MV-4-11 (cell line): ENCODE results near the gene DDX50.
"Not testable (repeated sequence)": the region's sequence is repeated elsewhere in the genome, so short reads cannot be mapped to it uniquely, and the experiment has no call there.

ENCODE experiments used
- DNase-seq: peaks from one replicate; lab custom pipeline; 2025; lab: John Stamatoyannopoulos, UW

DDX50 gene

GRCh38 chr10:68902382-68902781 is 1.3 kb downstream of the DDX50 start:
- no peak for DNase-seq

- no peak for DNase-seq
Observed at GRCh38 chr10:68924593-68924992, 23.5 kb downstream of the DDX50 start.

- DNase-seq: no peak
Observed at GRCh38 chr10:68925489-68925888, 24.4 kb downstream of the DDX50 start.

GRCh38 chr10:68929157-68929556 is 28.0 kb downstream of the DDX50 start:
- not testable (repeated sequence) for DNase-seq

- not testable (repeated sequence) for DNase-seq
Observed at GRCh38 chr10:68929888-68930287, 28.8 kb downstream of the DDX50 start.

- DNase-seq: not testable (repeated sequence)
Observed at GRCh38 chr10:68932860-68933259, 31.7 kb downstream of the DDX50 start.

- no peak for DNase-seq
Observed at GRCh38 chr10:68934994-68935393, 33.9 kb downstream of the DDX50 start.

GRCh38 chr10:68938117-68938516 is 37.0 kb downstream of the DDX50 start:
- peak; percentile 4 for DNase-seq

GRCh38 chr10:68938884-68939283 is 37.8 kb downstream of the DDX50 start:
- no peak for DNase-seq

- DNase-seq: not testable (repeated sequence)
Observed at GRCh38 chr10:68940917-68941316, 39.8 kb downstream of the DDX50 start.

GRCh38 chr10:68950598-68950997 is 49.5 kb downstream of the DDX50 start:
- no peak for DNase-seq

- no peak for DNase-seq
Observed at GRCh38 chr10:68954904-68955303, 53.8 kb downstream of the DDX50 start.

- no peak for DNase-seq
Observed at GRCh38 chr10:68955355-68955831, 54.3 kb downstream of the DDX50 start.

GRCh38 chr10:68955832-68956532 is 54.9 kb downstream of the DDX50 start, which contains the start of gene DDX21:
Gene DDX21 (plus strand): TSS chr10:68956170. CDS start chr10:68956226, 56 bp downstream.
- DNase-seq: peak; percentile 94

- no peak for DNase-seq
Observed at GRCh38 chr10:68957284-68957615, 56.1 kb downstream of the DDX50 start.

GRCh38 chr10:68957654-68958053 is 56.5 kb downstream of the DDX50 start:
- no peak for DNase-seq

- DNase-seq: no peak
Observed at GRCh38 chr10:68959695-68960527, 58.8 kb downstream of the DDX50 start.

GRCh38 chr10:68963151-68963550 is 62.0 kb downstream of the DDX50 start:
- no peak for DNase-seq

- DNase-seq: no peak
Observed at GRCh38 chr10:68973975-68974374, 72.9 kb downstream of the DDX50 start.

GRCh38 chr10:68975936-68976473 is 74.9 kb downstream of the DDX50 start:
- not testable (repeated sequence) for DNase-seq

GRCh38 chr10:68979738-68980137 is 78.6 kb downstream of the DDX50 start:
- DNase-seq: not testable (repeated sequence)

- peak; percentile 20 for DNase-seq
Observed at GRCh38 chr10:68981074-68981473, 80.0 kb downstream of the DDX50 start.

GRCh38 chr10:68982389-68982788 is 81.3 kb downstream of the DDX50 start:
- DNase-seq: no peak
